ENCODE results near the gene RWDD1. TPM values are rescaled to one million over a fixed set of nuclear protein-coding genes. Genes with fewer than 3 reads are reported as not detected.

Gene RWDD1
- 46.2 TPM for polyA plus RNA-seq (ENCODE audit: insufficient read length)

GRCh38 chr6:116570856-116571682 lies at the start of gene RWDD1:
TSS of gene RWDD1 (plus strand) at chr6:116571504. CDS start at chr6:116571583, 79 bp downstream.
- DNase-seq = peak; percentile 99

- DNase-seq = no peak
Observed at GRCh38 chr6:116522896-116523295, 48.4 kb upstream of the RWDD1 start.

GRCh38 chr6:116524236-116524635 lies 47.1 kb upstream of the RWDD1 start:
- no peak for DNase-seq

- no peak for DNase-seq
Observed at GRCh38 chr6:116528133-116528532, 43.2 kb upstream of the RWDD1 start.

GRCh38 chr6:116528780-116529179 lies 42.5 kb upstream of the RWDD1 start:
- no peak for DNase-seq

- DNase-seq = no peak
Observed at GRCh38 chr6:116529466-116530290, 41.6 kb upstream of the RWDD1 start.

GRCh38 chr6:116530436-116530835 lies 40.9 kb upstream of the RWDD1 start:
- no peak for DNase-seq

GRCh38 chr6:116531675-116532570 lies 39.4 kb upstream of the RWDD1 start:
- DNase-seq = peak; percentile 61

- DNase-seq = no peak
Observed at GRCh38 chr6:116533233-116533957, 37.9 kb upstream of the RWDD1 start.

- no peak for DNase-seq
Observed at GRCh38 chr6:116535109-116535508, 36.2 kb upstream of the RWDD1 start.

GRCh38 chr6:116536216-116536621 lies 35.1 kb upstream of the RWDD1 start:
- DNase-seq = peak; percentile 41

GRCh38 chr6:116542426-116542825 lies 28.9 kb upstream of the RWDD1 start:
- DNase-seq = no peak

GRCh38 chr6:116543149-116543548 lies 28.2 kb upstream of the RWDD1 start:
- no peak for DNase-seq

GRCh38 chr6:116545651-116546050 lies 25.7 kb upstream of the RWDD1 start, which contains the start of gene TRAPPC3L:
TSS of gene TRAPPC3L (minus strand) at chr6:116545684. CDS start at chr6:116545514, 170 bp downstream.
- DNase-seq = no peak

- no peak for DNase-seq
Observed at GRCh38 chr6:116547358-116547757, 23.9 kb upstream of the RWDD1 start.

- no peak for DNase-seq
Observed at GRCh38 chr6:116550796-116551195, 20.5 kb upstream of the RWDD1 start.

- DNase-seq = no peak
Observed at GRCh38 chr6:116553451-116553850, 17.9 kb upstream of the RWDD1 start, which contains the start of gene CALHM4. TSS of gene CALHM4 (plus strand) at chr6:116553751. CDS start at chr6:116553794, 43 bp downstream.

GRCh38 chr6:116556065-116556464 lies 15.2 kb upstream of the RWDD1 start:
- no peak for DNase-seq

- no peak for DNase-seq
Observed at GRCh38 chr6:116556814-116557415, 14.4 kb upstream of the RWDD1 start.

- no peak for DNase-seq
Observed at GRCh38 chr6:116557893-116558292, 13.4 kb upstream of the RWDD1 start.

GRCh38 chr6:116560130-116560529 lies 11.2 kb upstream of the RWDD1 start:
- no peak for DNase-seq

All from hindlimb muscle (tissue), 1 donor.